ENCODE measurements around the gene ITFG1. TPM values are rescaled to one million over a fixed set of nuclear protein-coding genes. Genes with fewer than 3 reads are reported as not detected.
A peak's percentile ranks its signal among the peaks of the same experiment; 100 is the strongest.

ITFG1 gene
- total RNA-seq, 5 donors from 2014 or later (not counting 1 experiment from before 2014, with no cell fraction given), result 17.6 to 33.9 (median 22.6) TPM

DNA sequence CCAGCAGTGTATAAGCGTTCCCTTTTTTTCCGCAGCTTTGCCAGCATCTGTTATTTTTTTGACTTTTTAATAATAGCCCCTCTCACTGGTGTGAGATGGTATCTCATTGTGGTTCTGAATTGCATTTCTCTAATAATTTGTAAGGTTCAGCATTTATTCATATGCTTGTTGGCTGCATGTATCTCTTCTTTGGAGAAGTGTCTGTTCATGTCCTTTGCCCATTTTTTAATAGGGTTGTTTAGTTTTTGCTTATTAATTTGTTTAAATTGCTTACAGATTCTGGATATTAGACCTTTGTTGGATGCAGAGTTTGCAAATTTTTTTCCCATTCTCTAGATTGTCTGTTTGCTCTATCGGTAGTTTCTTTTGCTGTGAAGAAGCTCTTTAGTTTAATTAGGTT is 27.2 kb upstream of the ITFG1 start:
- ChIA-PET POLR2A (interaction anchor here in 1 of 2 donors (0.6 kb wide), 1 partner anchor 36 kb away, joined by 5 read pairs; no protein-coding TSS in a partner anchor), CTCF (interaction anchor here in 1 of 2 donors (0.9 kb wide), 1 partner anchor 27 kb away, joined by 3 read pairs; the partner anchor contains the start of genes ITFG1 and PHKB)
- no CpG with 5 or more reads among the region's 3 CpGs for WGBS (ENCODE audit: insufficient coverage)
- Histone ChIP-seq H3K4me1 (ENCODE audit: control insufficient read depth in 1 of 2, extremely low read depth in 1 of 2, insufficient read depth in 2 of 2, low read length in 2 of 2) (peaks cover 0 to 7% of the 10 kb centered on the region in 2 experiments), H3K27ac (ENCODE audit: low read length) (no peak overlapping the region), H3K36me3 (ENCODE audit: control insufficient read depth in 2 of 2, extremely low read depth in 1 of 2, insufficient read depth in 1 of 2, low read length in 1 of 2) (peaks cover 0 to 3% of the 10 kb centered on the region in 2 donors), H3K27me3 (replicated peaks in 1 of 2; ENCODE audit: control insufficient read depth in 2 of 2, extremely low read depth in 1 of 2, insufficient read depth in 2 of 2, low read length in 1 of 2) (no peaks in the 10 kb centered on the region), H3K9me3 (peaks cover 17% of the 10 kb centered on the region), H3K4me3 (ENCODE audit: control insufficient read depth in 1 of 2, extremely low read depth in 1 of 2, low read length in 1 of 2) (no peak overlapping the region)
- Mint-ChIP-seq H3K4me3 (no peak overlapping the region), H3K4me1 (peaks cover 32 to 65% (median 56%) of the 10 kb centered on the region in 3 donors), H3K27ac (no peak overlapping the region), H3K27me3 (no peaks in the 10 kb centered on the region), H3K36me3 (peaks cover 51% of the 10 kb centered on the region), H3K9me3 (peaks cover 0 to 21% (median 7%) of the 10 kb centered on the region in 3 donors)
- DNase-seq (no peak), ATAC-seq (replicated peaks in 1 of 4) (no peak)

DNA sequence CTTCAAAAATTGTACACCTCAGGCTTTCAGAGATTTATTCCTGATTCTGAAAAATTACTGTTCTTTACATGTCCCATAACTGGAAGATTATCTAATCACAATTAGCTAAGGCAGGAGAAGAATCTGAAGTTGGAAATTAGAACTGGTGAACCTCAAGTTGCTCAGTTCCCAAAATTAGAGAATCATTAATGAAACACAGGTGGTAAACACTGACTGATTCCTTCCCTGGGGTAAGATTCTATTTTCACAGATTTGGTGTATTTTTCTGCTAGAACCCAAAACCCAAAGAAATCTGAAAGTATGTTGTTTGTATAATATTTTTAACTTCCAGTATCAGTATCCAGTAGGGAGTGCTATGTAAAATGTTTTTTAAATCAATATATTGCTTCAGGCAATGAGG is 26.0 kb upstream of the ITFG1 start:
- H3K4me1 Mint-ChIP-seq, result peaks cover 23 to 57% (median 46%) of the 10 kb centered on the region in 3 donors
- no peak overlapping the region for H3K4me3 ChIP-seq (ENCODE audit: control insufficient read depth in 1 of 2, extremely low read depth in 1 of 2, low read length in 1 of 2)
- no peak overlapping the region for H3K27ac Mint-ChIP-seq
- H3K9me3 Mint-ChIP-seq, result peaks cover 0 to 21% (median 7%) of the 10 kb centered on the region in 3 donors
- no peak overlapping the region for H3K4me3 Mint-ChIP-seq
- H3K27ac ChIP-seq (ENCODE audit: low read length), result no peak overlapping the region
- no peaks in the 10 kb centered on the region for H3K27me3 Mint-ChIP-seq
- no peaks in the 10 kb centered on the region for H3K4me1 ChIP-seq (ENCODE audit: control insufficient read depth in 1 of 2, extremely low read depth in 1 of 2, insufficient read depth in 2 of 2, low read length in 2 of 2)
- ChIA-PET CTCF (no interaction called here), POLR2A (no interaction called here)
- H3K36me3 ChIP-seq (ENCODE audit: control insufficient read depth in 2 of 2, extremely low read depth in 1 of 2, insufficient read depth in 1 of 2, low read length in 1 of 2), result peaks cover 0 to 3% of the 10 kb centered on the region in 2 donors
- no peak for DNase-seq
- ATAC-seq (replicated peaks in 1 of 4), result no peak
- peaks cover 51% of the 10 kb centered on the region for H3K36me3 Mint-ChIP-seq
- H3K9me3 ChIP-seq, result peaks cover 17% of the 10 kb centered on the region
- H3K27me3 ChIP-seq (replicated peaks in 1 of 2; ENCODE audit: control insufficient read depth in 2 of 2, extremely low read depth in 1 of 2, insufficient read depth in 2 of 2, low read length in 1 of 2), result no peaks in the 10 kb centered on the region

GRCh38 chr16:47483616-47484015 is 22.8 kb upstream of the ITFG1 start:
- Histone ChIP-seq H3K27me3 (replicated peaks in 1 of 2; ENCODE audit: control insufficient read depth in 2 of 2, extremely low read depth in 1 of 2, insufficient read depth in 2 of 2, low read length in 1 of 2) (no peaks in the 10 kb centered on the region), H3K36me3 (ENCODE audit: control insufficient read depth in 2 of 2, extremely low read depth in 1 of 2, insufficient read depth in 1 of 2, low read length in 1 of 2) (peaks cover 0 to 3% of the 10 kb centered on the region in 2 donors), H3K4me3 (ENCODE audit: control insufficient read depth in 1 of 2, extremely low read depth in 1 of 2, low read length in 1 of 2) (no peak overlapping the region), H3K9me3 (peaks cover 3% of the 10 kb centered on the region), H3K27ac (ENCODE audit: low read length) (no peak overlapping the region), H3K4me1 (ENCODE audit: control insufficient read depth in 1 of 2, extremely low read depth in 1 of 2, insufficient read depth in 2 of 2, low read length in 2 of 2) (no peaks in the 10 kb centered on the region)
- Mint-ChIP-seq H3K27ac (no peak overlapping the region), H3K27me3 (no peaks in the 10 kb centered on the region), H3K36me3 (peaks cover 43% of the 10 kb centered on the region), H3K9me3 (peaks cover 0 to 8% (median 6%) of the 10 kb centered on the region in 3 donors), H3K4me3 (no peak overlapping the region), H3K4me1 (peaks cover 46 to 54% (median 53%) of the 10 kb centered on the region in 3 donors)
- ATAC-seq (replicated peaks in 1 of 4) (no peak), DNase-seq (no peak)
- POLR2A ChIA-PET, result interaction anchor here in 1 of 2 donors (0.6 kb wide), 1 partner anchor 17 kb away, joined by 3 read pairs; no protein-coding TSS in a partner anchor
- WGBS (ENCODE audit: insufficient coverage), result no CpG with 5 or more reads among the region's 2 CpGs
- CTCF ChIA-PET, result no interaction called here

GRCh38 chr16:47481698-47482374 is 21.0 kb upstream of the ITFG1 start:
- Mint-ChIP-seq H3K4me3 (no peak overlapping the region), H3K9me3 (no peaks in the 10 kb centered on the region), H3K27me3 (no peaks in the 10 kb centered on the region), H3K4me1 (peaks cover 48 to 55% (median 50%) of the 10 kb centered on the region in 3 donors), H3K27ac (peak overlapping the region; percentile 16 to 48), H3K36me3 (peaks cover 30% of the 10 kb centered on the region)
- Histone ChIP-seq H3K36me3 (ENCODE audit: control insufficient read depth in 2 of 2, extremely low read depth in 1 of 2, insufficient read depth in 1 of 2, low read length in 1 of 2) (no peaks in the 10 kb centered on the region), H3K4me1 (ENCODE audit: control insufficient read depth in 1 of 2, extremely low read depth in 1 of 2, insufficient read depth in 2 of 2, low read length in 2 of 2) (no peaks in the 10 kb centered on the region), H3K27me3 (replicated peaks in 1 of 2; ENCODE audit: control insufficient read depth in 2 of 2, extremely low read depth in 1 of 2, insufficient read depth in 2 of 2, low read length in 1 of 2) (no peaks in the 10 kb centered on the region), H3K9me3 (peaks cover under 1% of the 10 kb centered on the region), H3K27ac (ENCODE audit: low read length) (no peak overlapping the region), H3K4me3 (ENCODE audit: control insufficient read depth in 1 of 2, extremely low read depth in 1 of 2, low read length in 1 of 2) (no peak overlapping the region)
- ATAC-seq (replicated peaks in 1 of 4) (no peak), DNase-seq (no peak)
- CTCF ChIA-PET, result no interaction called here
- POLR2A ChIA-PET, result no interaction called here
- no CpG with 5 or more reads among the region's 6 CpGs for WGBS (ENCODE audit: insufficient coverage)

DNA sequence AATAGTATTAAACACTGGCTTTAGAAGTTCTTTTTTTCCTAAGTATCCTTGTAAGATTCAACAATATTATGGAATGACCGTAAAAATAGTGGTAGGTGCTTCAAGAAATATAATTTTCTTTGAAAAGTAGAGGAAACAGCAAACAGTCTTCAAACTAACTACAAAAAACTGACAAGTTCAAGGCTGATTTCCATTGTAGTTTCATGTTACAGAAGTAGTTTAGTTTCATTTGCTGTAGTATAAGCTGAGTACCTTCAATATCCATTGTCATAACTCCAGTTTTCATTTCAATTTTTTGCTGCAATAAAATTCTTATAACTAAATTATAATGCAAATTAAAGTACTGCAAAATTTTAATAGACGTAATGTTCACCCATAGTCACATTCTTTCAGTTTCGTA is 19.5 kb upstream of the ITFG1 start:
- DNase-seq (no peak), ATAC-seq (replicated peaks in 1 of 4) (no peak)
- no peaks in the 10 kb centered on the region for H3K4me1 ChIP-seq (ENCODE audit: control insufficient read depth in 1 of 2, extremely low read depth in 1 of 2, insufficient read depth in 2 of 2, low read length in 2 of 2)
- no peak overlapping the region for H3K27ac Mint-ChIP-seq
- POLR2A ChIA-PET, result no interaction called here
- no peaks in the 10 kb centered on the region for H3K9me3 ChIP-seq
- no peaks in the 10 kb centered on the region for H3K27me3 Mint-ChIP-seq
- no peak overlapping the region for H3K4me3 Mint-ChIP-seq
- no peaks in the 10 kb centered on the region for H3K36me3 ChIP-seq (ENCODE audit: control insufficient read depth in 2 of 2, extremely low read depth in 1 of 2, insufficient read depth in 1 of 2, low read length in 1 of 2)
- H3K27me3 ChIP-seq (replicated peaks in 1 of 2; ENCODE audit: control insufficient read depth in 2 of 2, extremely low read depth in 1 of 2, insufficient read depth in 2 of 2, low read length in 1 of 2), result no peaks in the 10 kb centered on the region
- peaks cover 26% of the 10 kb centered on the region for H3K36me3 Mint-ChIP-seq
- no peak overlapping the region for H3K4me3 ChIP-seq (ENCODE audit: control insufficient read depth in 1 of 2, extremely low read depth in 1 of 2, low read length in 1 of 2)
- CTCF ChIA-PET, result interaction anchor here in 1 of 2 donors (0.5 kb wide), 1 partner anchor 365 kb away, joined by 3 read pairs; no protein-coding TSS in a partner anchor
- no peaks in the 10 kb centered on the region for H3K9me3 Mint-ChIP-seq
- H3K4me1 Mint-ChIP-seq, result peaks cover 46 to 56% (median 47%) of the 10 kb centered on the region in 3 donors
- H3K27ac ChIP-seq (ENCODE audit: low read length), result no peak overlapping the region
- WGBS (ENCODE audit: insufficient coverage), result no CpG with 5 or more reads among the region's 3 CpGs

GRCh38 chr16:47477679-47478078 is 16.8 kb upstream of the ITFG1 start:
- Histone ChIP-seq H3K9me3 (no peaks in the 10 kb centered on the region), H3K4me3 (ENCODE audit: control insufficient read depth in 1 of 2, extremely low read depth in 1 of 2, low read length in 1 of 2) (no peak overlapping the region), H3K27me3 (replicated peaks in 1 of 2; ENCODE audit: control insufficient read depth in 2 of 2, extremely low read depth in 1 of 2, insufficient read depth in 2 of 2, low read length in 1 of 2) (no peaks in the 10 kb centered on the region), H3K36me3 (ENCODE audit: control insufficient read depth in 2 of 2, extremely low read depth in 1 of 2, insufficient read depth in 1 of 2, low read length in 1 of 2) (no peaks in the 10 kb centered on the region), H3K27ac (ENCODE audit: low read length) (no peak overlapping the region), H3K4me1 (ENCODE audit: control insufficient read depth in 1 of 2, extremely low read depth in 1 of 2, insufficient read depth in 2 of 2, low read length in 2 of 2) (no peaks in the 10 kb centered on the region)
- Mint-ChIP-seq H3K4me3 (no peak overlapping the region), H3K27me3 (no peaks in the 10 kb centered on the region), H3K36me3 (peaks cover 19% of the 10 kb centered on the region), H3K27ac (no peak overlapping the region), H3K9me3 (no peaks in the 10 kb centered on the region), H3K4me1 (peaks cover 35 to 47% (median 39%) of the 10 kb centered on the region in 3 donors)
- no CpG with 5 or more reads among the region's 1 CpG for WGBS (ENCODE audit: insufficient coverage)
- no peak for DNase-seq
- CTCF ChIA-PET, result interaction anchor here in 1 of 2 donors (0.7 kb wide), 1 partner anchor 9 kb away, joined by 3 read pairs; no protein-coding TSS in a partner anchor
- no peak for ATAC-seq (replicated peaks in 1 of 4)
- POLR2A ChIA-PET, result no interaction called here

All from T-cell (primary cell).